ENCODE data around the gene TMEM44. TPM values are rescaled to one million over a fixed set of nuclear protein-coding genes. Genes with fewer than 3 reads are reported as not detected.

TMEM44 gene
- total RNA-seq (10 to 100 TPM; 11.5 to 30.3 (median 21.7) TPM), polyA plus RNA-seq (10 to 100 TPM in 2 of 3 donors, 1 to 10 TPM in 1; 5.5 to 23.3 (median 22.4) TPM)
- long read RNA-seq, donor 1, partial matches to known transcripts = 0 of 2 reads
- long read RNA-seq, donor 1, other reads (novel, unspliced or antisense) = 0 of 2 reads
- long read RNA-seq, donor 2, partial matches to known transcripts = 0 of 3 reads
- long read RNA-seq, donor 2, other reads (novel, unspliced or antisense) = 0 of 3 reads

- Histone ChIP-seq H3K4me3 (peak within 1 kb of the TSS; percentile 62 to 92 (median 71)), H3K27ac (peak within 1 kb of the TSS; percentile 53 to 87 (median 78)), H3K27me3 (replicated peaks in 1 of 7) (no peaks in the 10 kb centered on the region), H3K9me3 (peaks cover 0 to 6% (median 0%) of the 10 kb centered on the region in 8 donors), H3K36me3 (peaks cover 0 to 20% (median 0%) of the 10 kb centered on the region in 6 donors), H3K4me1 (peaks cover 0 to 22% (median 14%) of the 10 kb centered on the region in 6 donors)
- DNase-seq = peak; percentile 91
- intact Hi-C loops (cut with DNase I; ENCODE audit: low total_unique reads) = no loop called here
- TF ChIP-seq POLR2AphosphoS5 (IDR thresholded peaks at IDR 0.05) (peak; percentile 79 to 87 (median 86)), CTCF (IDR thresholded peaks at IDR 0.05 in 8 of 11, conservative IDR thresholded peaks at IDR 0.05 in 3 of 11) (peak; percentile 39 to 77 (median 65)), POLR2A (IDR thresholded peaks at IDR 0.05) (no peak)
- 1 to 2% (median 1%) methylated on average over 20 to 66 of the region's 66 CpGs for WGBS, 5 donors
Observed at GRCh38 chr3:194633349-194634004, at the start of gene TMEM44. TSS of gene TMEM44 (minus strand) at chr3:194633419. CDS start at chr3:194633215, 204 bp downstream.

DNA sequence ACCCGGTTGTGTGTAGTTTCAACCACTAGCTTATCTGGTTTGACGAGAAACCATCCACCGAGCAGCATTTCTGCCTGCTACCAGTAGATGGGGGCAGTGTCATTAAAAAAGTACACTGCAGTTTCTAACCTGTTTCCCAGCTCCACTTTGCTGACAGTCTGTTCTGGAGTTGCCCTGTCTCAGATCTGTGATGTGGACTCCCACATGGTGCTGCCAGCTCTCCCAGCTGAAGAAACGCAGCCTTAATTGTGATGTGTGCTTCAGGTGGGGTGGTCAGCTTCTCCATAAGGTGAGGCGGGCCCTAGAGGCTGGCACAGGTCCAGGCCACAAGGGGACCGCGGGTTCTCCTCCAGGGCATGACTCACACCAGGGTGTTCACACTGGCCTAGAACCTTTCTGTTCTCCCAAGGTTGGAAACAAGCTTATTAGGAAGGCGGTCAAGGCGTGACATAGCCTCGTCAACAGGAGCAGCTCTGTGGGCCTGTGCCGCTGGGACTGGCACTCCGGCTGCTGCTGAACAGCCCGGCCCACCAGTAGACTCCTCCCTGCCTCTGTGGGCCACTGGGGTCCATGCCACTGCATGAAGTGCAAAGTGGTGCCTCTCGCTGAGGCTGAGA lies 49.6 kb upstream of the TMEM44 start:
- Histone ChIP-seq H3K36me3 (peaks cover 0 to 10% (median 0%) of the 10 kb centered on the region in 6 donors), H3K4me1 (peaks cover 17 to 56% (median 43%) of the 10 kb centered on the region in 6 donors), H3K27ac (peak overlapping the region in 5 of 8 donors; percentile 37 to 69 (median 53)), H3K4me3 (no peak overlapping the region), H3K9me3 (no peaks in the 10 kb centered on the region), H3K27me3 (replicated peaks in 1 of 7) (peaks cover 0 to 11% (median 0%) of the 10 kb centered on the region in 7 donors)
- WGBS, 5 donors = 31 to 48% (median 36%) methylated on average over 8 to 14 of the region's 14 CpGs
- intact Hi-C loops (cut with DNase I; ENCODE audit: low total_unique reads) = loop anchor here (5.0 to 10.0 kb wide), 3 partner anchors 272 to 579 kb away; no protein-coding TSS in a partner anchor
- TF ChIP-seq CTCF (IDR thresholded peaks at IDR 0.05 in 8 of 11, conservative IDR thresholded peaks at IDR 0.05 in 3 of 11) (peak; percentile 81 to 97 (median 90)), POLR2A (IDR thresholded peaks at IDR 0.05) (no peak), POLR2AphosphoS5 (IDR thresholded peaks at IDR 0.05) (peak; percentile 35 to 46 (median 37))
- DNase-seq = peak; percentile 84

- Histone ChIP-seq H3K9me3 (no peaks in the 10 kb centered on the region), H3K36me3 (peaks cover 0 to 5% (median 0%) of the 10 kb centered on the region in 6 donors), H3K27ac (peak overlapping the region in 3 of 8 donors; percentile 37 to 69 (median 65)), H3K4me1 (peaks cover 15 to 51% (median 37%) of the 10 kb centered on the region in 6 donors), H3K27me3 (replicated peaks in 1 of 7) (peaks cover 0 to 8% (median 0%) of the 10 kb centered on the region in 7 donors), H3K4me3 (no peak overlapping the region)
- WGBS, 5 donors = 29 to 34% (median 30%) methylated on average over 4 of the region's 4 CpGs
- intact Hi-C loops (cut with DNase I; ENCODE audit: low total_unique reads) = loop anchor here (5.0 to 10.0 kb wide), 3 partner anchors 273 to 580 kb away; no protein-coding TSS in a partner anchor
- TF ChIP-seq POLR2A (IDR thresholded peaks at IDR 0.05) (no peak), POLR2AphosphoS5 (IDR thresholded peaks at IDR 0.05) (no peak), CTCF (IDR thresholded peaks at IDR 0.05 in 8 of 11, conservative IDR thresholded peaks at IDR 0.05 in 3 of 11) (no peak)
- DNase-seq = no peak
Observed at GRCh38 chr3:194682189-194682693, 49.0 kb upstream of the TMEM44 start.
